GM13976 (cell line): ENCODE measurements around the gene NME4.
"Not testable (repeated sequence)": the region's sequence is repeated elsewhere in the genome, so short reads cannot be mapped to it uniquely, and the experiment has no call there.

Experiments
- DNase-seq: peaks from one replicate; pipeline ENCODE4 v3.0.0; 2012; ENCODE audit warnings: low spot score
- CTCF ChIP-seq: IDR thresholded peaks from 2 replicates; pipeline ENCODE4 v1.5.1; 2012; ENCODE audit warnings: borderline replicate concordance, mild to moderate bottlenecking; ENCODE audit not compliant: insufficient read depth; ENCODE audit errors: extremely low read depth, missing control alignments, control extremely low read depth
- in situ Hi-C: fragments of 300-500 bp; cut with MboI; formaldehyde crosslinking; loops from one replicate; pipeline ENCODE4 v1.12.0; 2022; ENCODE audit warnings: low sequenced_read_pairs, mixed read lengths, inconsistent platforms; ENCODE audit not compliant: unreplicated experiment

NME4 gene

GRCh38 chr16:410516-411178 is 13.6 kb downstream of the NME4 start:
- no peak for TF ChIP-seq CTCF
- in situ Hi-C loops = no loop called here
- no peak for DNase-seq

GRCh38 chr16:411576-412265 is 14.7 kb downstream of the NME4 start:
- no peak for DNase-seq
- no peak for TF ChIP-seq CTCF
- in situ Hi-C loops = no loop called here

GRCh38 chr16:414395-415169 is 17.6 kb downstream of the NME4 start:
- in situ Hi-C loops = no loop called here
- TF ChIP-seq CTCF = no peak
- peak; percentile 18 for DNase-seq

GRCh38 chr16:415170-415498 is 18.1 kb downstream of the NME4 start:
- DNase-seq, in situ Hi-C loops: not testable (repeated sequence)

- DNase-seq, in situ Hi-C loops: not testable (repeated sequence)
Observed at GRCh38 chr16:422179-422578, 25.2 kb downstream of the NME4 start.

- in situ Hi-C loops = no loop called here
- DNase-seq = no peak
- no peak for TF ChIP-seq CTCF
Observed at GRCh38 chr16:424033-424622, 27.1 kb downstream of the NME4 start.

GRCh38 chr16:424623-425081 is 27.7 kb downstream of the NME4 start:
- TF ChIP-seq CTCF = no peak
- in situ Hi-C loops = no loop called here
- no peak for DNase-seq
